Pancreas (tissue), 10 donors: ENCODE data around the gene AGER. TPM values are rescaled to one million over a fixed set of nuclear protein-coding genes. Genes with fewer than 3 reads are reported as not detected.

Experiments
- ATAC-seq, 4 donors: fragments of 200-7000 bp; cut with Tn5 transposase; one replicate each; pipeline versions ENCODE4 v1.8.0 to v1.9.1; 2020; ENCODE audit warnings: mild to moderate bottlenecking in 4 of 4, moderate library complexity in 4 of 4
- DNase-seq, 6 donors: peaks; one replicate each; pipeline ENCODE4 v3.0.0-alpha.2; 2020
- FAIRE-seq: peaks from 2 replicates; lab custom pipeline; 2012; peaks lifted over from hg19 to GRCh38; lab: Jason Lieb, UNC
- H3K27ac ChIP-seq, 4 donors: fragments of 200-600 bp; sonication (generic); 1 replicate in 3 of 4; 2 replicates in 1 of 4; pipeline versions ENCODE4 v1.5.0 to v1.8.0; 2020
- H3K27me3 ChIP-seq, 4 donors: fragments of 200-600 bp; one replicate each; pipeline ENCODE4 v1.8.0; 2021
- H3K36me3 ChIP-seq, 3 donors: fragments of 200-600 bp; sonication (generic) in 1 of 3; one replicate each; pipeline versions ENCODE4 v1.5.0 to v1.8.0; 2020 to 2021
- H3K4me1 ChIP-seq, 3 donors: fragments of 200-600 bp; one replicate each; pipeline ENCODE4 v1.8.0; 2021
- H3K4me3 ChIP-seq, 4 donors: fragments of 200-600 bp; sonication (generic) in 2 of 4; one replicate each; pipeline versions ENCODE4 v1.5.0 to v1.8.0; 2020 to 2021
- H3K9me3 ChIP-seq, 4 donors: fragments of 200-600 bp; one replicate each; pipeline ENCODE4 v1.8.0; 2021
- WGBS, 2 donors: extraction: QIAGEN DNeasy Blood & Tissue Kit; methylation state at CpG; one replicate each; pipeline ENCODE4 v1.1.7; 2013; 5-methylcytosine and 5-hydroxymethylcytosine counted together
- intact Hi-C, 3 donors: fragments of 100-400 bp; cut with DNase I; formaldehyde crosslinking; loops; one replicate each; pipeline versions ENCODE4 v1.11.1 to v1.14.2; 2022
- polyA plus RNA-seq, 2 donors: library from polyadenylated mRNA; stranded (reverse); fragments of 200-250 nt; gene quantifications; one replicate each; pipeline ENCODE4 v1.2.3, GENCODE V29; 2013
- total RNA-seq, 6 donors: library from RNA; stranded (reverse); fragmentation: NEBNext Ultra II Directional in 4 of 6; extraction: Animal tissue kit (Norgen Biotek cat#: 25700) in 4 of 6; gene quantifications; one replicate each; pipeline versions ENCODE4 v1.2.1 to v1.2.4, GENCODE V29; 2021 to 2023
- TF ChIP-seq, protein P1 (sequence below), 4 donors: fragments of 200-600 bp; sonication (generic) in 3 of 4; IDR thresholded peaks; one replicate each; pipeline versions ENCODE4 v1.5.0 to v1.8.0; 2021; ENCODE audit warnings: antibody characterized with exemption in 4 of 4
- donor health status: healthy with polysubstance abuse.
- donor health status: DM: no; HTN: no; CAD: no; lungs with moderate emphysema.
- donor health status: DM: no; HTN: no; CAD: no.
- donor health status: control.
- donor health status: control.
- donor health status: Bipolar disorder and iron deficiency.
- donor health status: DM: yes; HTN: yes; CAD: no.
- donor health status: DM: no; HTN: no; CAD: no.
- donor health status: DM: no; HTN: no; CAD: no.
- donor health status: DM: yes; HTN: yes; CAD: no.

The AGER gene
- total and polyA plus RNA-seq, 8 donors, result 1.9 to 20.6 (median 3.3) TPM

DNA sequence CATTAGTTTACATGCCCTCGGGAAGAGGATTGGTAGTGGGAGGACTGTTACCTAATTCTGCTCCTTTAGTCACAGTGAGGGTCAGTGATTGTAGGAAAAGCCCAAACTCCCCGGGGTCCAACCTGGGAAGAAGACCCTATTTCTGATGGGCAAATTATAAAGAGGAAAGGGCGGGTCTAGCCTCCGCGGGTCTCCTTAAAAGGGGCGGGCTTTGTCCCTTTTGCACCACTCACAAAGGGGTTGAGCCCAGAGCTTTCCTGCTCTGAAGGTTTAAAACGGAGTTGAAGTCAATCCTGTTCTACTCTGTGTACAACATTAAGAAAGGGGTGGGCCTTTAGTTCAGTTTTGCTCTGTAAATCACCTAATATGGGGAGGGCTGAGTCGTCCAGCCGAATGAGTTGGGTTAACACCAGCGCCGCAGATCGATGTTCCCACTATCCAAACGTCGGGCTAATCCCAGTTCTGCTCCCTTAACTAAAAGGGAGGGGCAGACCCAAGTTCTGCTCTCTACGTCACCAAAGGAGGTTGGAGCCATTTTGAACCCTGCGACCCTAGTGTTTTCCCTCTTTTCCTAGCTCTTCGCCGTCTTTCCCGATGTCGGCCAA lies 6.8 kb downstream of the AGER start:
- ATAC-seq (peak; percentile 2 to 5 (median 3)), FAIRE-seq (no peak), DNase-seq (peak in 1 of 6 donors; percentile 40)
- Histone ChIP-seq H3K4me3 (peak overlapping the region in 3 of 4 donors; percentile 9 to 88 (median 55)), H3K9me3 (no peaks in the 10 kb centered on the region), H3K36me3 (no peaks in the 10 kb centered on the region), H3K27me3 (no peaks in the 10 kb centered on the region), H3K27ac (peak overlapping the region; percentile 86 to 96 (median 90)), H3K4me1 (peaks cover 20 to 31% (median 24%) of the 10 kb centered on the region in 3 donors)
- TF ChIP-seq, protein P1, sequence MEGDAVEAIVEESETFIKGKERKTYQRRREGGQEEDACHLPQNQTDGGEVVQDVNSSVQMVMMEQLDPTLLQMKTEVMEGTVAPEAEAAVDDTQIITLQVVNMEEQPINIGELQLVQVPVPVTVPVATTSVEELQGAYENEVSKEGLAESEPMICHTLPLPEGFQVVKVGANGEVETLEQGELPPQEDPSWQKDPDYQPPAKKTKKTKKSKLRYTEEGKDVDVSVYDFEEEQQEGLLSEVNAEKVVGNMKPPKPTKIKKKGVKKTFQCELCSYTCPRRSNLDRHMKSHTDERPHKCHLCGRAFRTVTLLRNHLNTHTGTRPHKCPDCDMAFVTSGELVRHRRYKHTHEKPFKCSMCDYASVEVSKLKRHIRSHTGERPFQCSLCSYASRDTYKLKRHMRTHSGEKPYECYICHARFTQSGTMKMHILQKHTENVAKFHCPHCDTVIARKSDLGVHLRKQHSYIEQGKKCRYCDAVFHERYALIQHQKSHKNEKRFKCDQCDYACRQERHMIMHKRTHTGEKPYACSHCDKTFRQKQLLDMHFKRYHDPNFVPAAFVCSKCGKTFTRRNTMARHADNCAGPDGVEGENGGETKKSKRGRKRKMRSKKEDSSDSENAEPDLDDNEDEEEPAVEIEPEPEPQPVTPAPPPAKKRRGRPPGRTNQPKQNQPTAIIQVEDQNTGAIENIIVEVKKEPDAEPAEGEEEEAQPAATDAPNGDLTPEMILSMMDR (IDR thresholded peaks at IDR 0.05), result no peak
- intact Hi-C loops, result no loop called here
- WGBS, 2 donors, result 0 to 1% methylated on average over 20 of the region's 20 CpGs

GRCh38 chr6:32176476-32177182 lies 7.4 kb downstream of the AGER start:
- FAIRE-seq (no peak), ATAC-seq (no peak), DNase-seq (no peak)
- intact Hi-C loops, result no loop called here
- no peaks in the 10 kb centered on the region for H3K9me3 ChIP-seq
- H3K36me3 ChIP-seq, result no peaks in the 10 kb centered on the region
- peak overlapping the region; percentile 86 to 96 (median 90) for H3K27ac ChIP-seq
- WGBS, 2 donors, result 19 to 23% methylated on average over 5 of the region's 5 CpGs
- peaks cover 20 to 31% (median 24%) of the 10 kb centered on the region in 3 donors for H3K4me1 ChIP-seq
- peak overlapping the region in 3 of 4 donors; percentile 75 to 88 (median 79) for H3K4me3 ChIP-seq
- no peaks in the 10 kb centered on the region for H3K27me3 ChIP-seq
- TF ChIP-seq, protein P1 (IDR thresholded peaks at IDR 0.05), result no peak

GRCh38 chr6:32175711-32176475 lies 8.2 kb downstream of the AGER start, which contains the start of gene AGPAT1:
Gene AGPAT1 (minus strand): TSS chr6:32176084. CDS start chr6:32171496, 4,588 bp downstream.
- H3K4me3 ChIP-seq, result peak within 1 kb of the TSS; percentile 73 to 88 (median 77)
- 0 to 1% methylated on average over 21 to 27 of the region's 27 CpGs for WGBS, 2 donors
- ATAC-seq (peak; percentile 59 to 80 (median 72)), FAIRE-seq (no peak), DNase-seq (peak; percentile 93 to 98 (median 96))
- no peaks in the 10 kb centered on the region for H3K9me3 ChIP-seq
- H3K4me1 ChIP-seq, result peaks cover 20 to 31% (median 24%) of the 10 kb centered on the region in 3 donors
- intact Hi-C loops, result no loop called here
- peak within 1 kb of the TSS; percentile 86 to 96 (median 90) for H3K27ac ChIP-seq
- H3K36me3 ChIP-seq, result no peaks in the 10 kb centered on the region
- no peaks in the 10 kb centered on the region for H3K27me3 ChIP-seq
- TF ChIP-seq, protein P1 (IDR thresholded peaks at IDR 0.05), result no peak

GRCh38 chr6:32175322-32175710 lies 8.7 kb downstream of the AGER start:
- intact Hi-C loops, result no loop called here
- Histone ChIP-seq H3K4me3 (peak overlapping the region in 3 of 4 donors; percentile 73 to 88 (median 75)), H3K27me3 (no peaks in the 10 kb centered on the region), H3K4me1 (peaks cover 20 to 31% (median 24%) of the 10 kb centered on the region in 3 donors), H3K27ac (peak overlapping the region in 1 of 4 donors; percentile 20), H3K9me3 (no peaks in the 10 kb centered on the region), H3K36me3 (no peaks in the 10 kb centered on the region)
- TF ChIP-seq, protein P1 (IDR thresholded peaks at IDR 0.05), result no peak
- 7 to 17% methylated on average over 2 of the region's 2 CpGs for WGBS, 2 donors
- no peak for ATAC-seq
- no peak for FAIRE-seq
- no peak for DNase-seq
